Esophagus squamous epithelium (tissue), 4 donors: ENCODE results near the gene PCDH9.

Experiments
- CTCF ChIP-seq, 6 experiments: fragments of 450-650 bp in 4 of 6; fragments of 200-600 bp in 2 of 6; sonication (generic) in 2 of 6; IDR thresholded peaks; one replicate each; pipeline ENCODE4 v1.5.1; 2016 to 2019; ENCODE audit warnings: antibody characterized with exemption in 6 of 6, mild to moderate bottlenecking in 4 of 6, moderate library complexity in 4 of 6
- POLR2A ChIP-seq, 4 donors: fragments of 450-650 bp; IDR thresholded peaks; one replicate each; pipeline ENCODE4 v1.6.1; 2017; ENCODE audit warnings: antibody characterized with exemption in 4 of 4, mild to moderate bottlenecking in 4 of 4, moderate library complexity in 3 of 4

- TF ChIP-seq CTCF (IDR thresholded peaks at IDR 0.05) (no peak), POLR2A (IDR thresholded peaks at IDR 0.05) (no peak)
Measured at GRCh38 chr13:67048821-67049150, 181.3 kb downstream of the PCDH9 start.
